ENCODE data around the gene GMPS. TPM values are rescaled to one million over a fixed set of nuclear protein-coding genes. Genes with fewer than 3 reads are reported as not detected.

GMPS gene
- total RNA-seq, 1 experiment from 2014 or later = 43.3 TPM

GRCh38 chr3:155871746-155872158, 1.3 kb downstream of the GMPS start:
- Histone ChIP-seq H3K4me3 (ENCODE audit: low read length) (peak overlapping the region; percentile 79), H3K9me3 (ENCODE audit: low read length) (no peaks in the 10 kb centered on the region), H3K27me3 (ENCODE audit: low read length) (no peaks in the 10 kb centered on the region), H3K4me2 (ENCODE audit: low read length) (peak overlapping the region; percentile 84), H3K36me3 (ENCODE audit: low read depth, low read length) (no peaks in the 10 kb centered on the region), H3K27ac (ENCODE audit: low read length) (peak overlapping the region; percentile 75), H3K9me2 (replicated peaks; ENCODE audit: low read length) (no peaks in the 10 kb centered on the region), H4K20me1 (ENCODE audit: low read length) (peaks cover 34% of the 10 kb centered on the region), H3K79me2 (ENCODE audit: low read length) (peaks cover 63% of the 10 kb centered on the region), H3F3A (ENCODE audit: low read length, unreplicated experiment) (no peaks in the 10 kb centered on the region), H3K9ac (ENCODE audit: low read length) (peak overlapping the region; percentile 97), H2AFZ (ENCODE audit: low read length) (peak overlapping the region; percentile 85), H3K4me1 (ENCODE audit: insufficient read depth, low read length) (peaks cover 14% of the 10 kb centered on the region)
- ChIA-PET POLR2A (ENCODE audit: unreplicated experiment) (no interaction called here), CTCF (no interaction called here)
- no TSS peak for BruUV-seq (replicated peaks)
- DNase-seq (no peak), ATAC-seq (no peak)
- intact Hi-C loops (cut with micrococcal nuclease) = loop anchor here (5.0 kb wide), 1 partner anchor 124 kb away; the partner anchor contains the start of gene PLCH1
- no peak for TF ChIP-seq CTCF (conservative IDR thresholded peaks at IDR 0.05; ENCODE audit: low read depth, low read length)
- no peak for TF ChIP-seq EZH2phosphoT487 (IDR thresholded peaks at IDR 0.05; ENCODE audit: borderline replicate concordance, low read length)
- TF ChIP-seq EZH2 (IDR thresholded peaks at IDR 0.05; ENCODE audit: low read length, unreplicated experiment) = no peak

GRCh38 chr3:155872904-155873646, 2.6 kb downstream of the GMPS start:
- H4K20me1 ChIP-seq (ENCODE audit: low read length) = peaks cover 38% of the 10 kb centered on the region
- intact Hi-C loops (cut with micrococcal nuclease) = loop anchor here (5.0 kb wide), 1 partner anchor 126 kb away; the partner anchor contains the start of gene PLCH1
- CTCF ChIA-PET = no interaction called here

More at GRCh38 chr3:155872904-155873646, 2.6 kb downstream of the GMPS start:
- DNase-seq = no peak
- H2AFZ ChIP-seq (ENCODE audit: low read length) = no peak overlapping the region
- peak overlapping the region; percentile 79 for H3K4me3 ChIP-seq (ENCODE audit: low read length)
- peaks cover 14% of the 10 kb centered on the region for H3K4me1 ChIP-seq (ENCODE audit: insufficient read depth, low read length)
- ATAC-seq = no peak
- H3K9me2 ChIP-seq (replicated peaks; ENCODE audit: low read length) = no peaks in the 10 kb centered on the region
- H3K4me2 ChIP-seq (ENCODE audit: low read length) = peak overlapping the region; percentile 84
- no TSS peak for BruUV-seq (replicated peaks)
- no peak for TF ChIP-seq CTCF (conservative IDR thresholded peaks at IDR 0.05; ENCODE audit: low read depth, low read length)
- TF ChIP-seq EZH2phosphoT487 (IDR thresholded peaks at IDR 0.05; ENCODE audit: borderline replicate concordance, low read length) = no peak
- no peak for TF ChIP-seq EZH2 (IDR thresholded peaks at IDR 0.05; ENCODE audit: low read length, unreplicated experiment)
- H3K27me3 ChIP-seq (ENCODE audit: low read length) = no peaks in the 10 kb centered on the region
- H3F3A ChIP-seq (ENCODE audit: low read length, unreplicated experiment) = no peaks in the 10 kb centered on the region
- H3K27ac ChIP-seq (ENCODE audit: low read length) = no peak overlapping the region
- H3K9ac ChIP-seq (ENCODE audit: low read length) = peak overlapping the region; percentile 97; the same call in 1 of the 2 replicates
- no peaks in the 10 kb centered on the region for H3K9me3 ChIP-seq (ENCODE audit: low read length)
- POLR2A ChIA-PET (ENCODE audit: unreplicated experiment) = no interaction called here
- H3K79me2 ChIP-seq (ENCODE audit: low read length) = peaks cover 76% of the 10 kb centered on the region
- no peaks in the 10 kb centered on the region for H3K36me3 ChIP-seq (ENCODE audit: low read depth, low read length)

Measured in PC-3 (cell line).